ENCODE results near the gene B3GNT3.
"Not testable (repeated sequence)": the region's sequence is repeated elsewhere in the genome, so short reads cannot be mapped to it uniquely, and the experiment has no call there.

GRCh38 chr19:17777840-17778239 is 17.1 kb upstream of the B3GNT3 start:
- not testable (repeated sequence) for TF ChIP-seq CTCF (IDR thresholded peaks at IDR 0.05; ENCODE audit: low read depth, low read length); EZH2phosphoT487 (IDR thresholded peaks at IDR 0.05; ENCODE audit: low read depth)

All from OCI-LY3 (cell line).